ENCODE data around the gene SHH. TPM values are rescaled to one million over a fixed set of nuclear protein-coding genes. Genes with fewer than 3 reads are reported as not detected.
"Not testable (repeated sequence)": the region's sequence is repeated elsewhere in the genome, so short reads cannot be mapped to it uniquely, and the experiment has no call there.

Gene SHH
- polyA plus RNA-seq, 1 donor, result 0.10 TPM

GRCh38 chr7:155819186-155819585 lies 6.9 kb upstream of the SHH start:
- DNase-seq, result no peak

GRCh38 chr7:155818820-155819168 lies 6.5 kb upstream of the SHH start:
- DNase-seq, result no peak

- DNase-seq, result no peak
These were observed 6.0 kb upstream of the SHH start for GRCh38 chr7:155818154-155818819.

GRCh38 chr7:155817515-155817914 lies 5.3 kb upstream of the SHH start:
- DNase-seq, result not testable (repeated sequence)

GRCh38 chr7:155816996-155817395 lies 4.7 kb upstream of the SHH start:
- DNase-seq, result no peak

GRCh38 chr7:155816192-155816508 lies 3.9 kb upstream of the SHH start:
- no peak for DNase-seq

GRCh38 chr7:155815332-155816191 lies 3.3 kb upstream of the SHH start:
- DNase-seq, result no peak

GRCh38 chr7:155814316-155815276 lies 2.3 kb upstream of the SHH start:
- DNase-seq, result no peak

- DNase-seq, result no peak
These were observed 1.5 kb upstream of the SHH start for GRCh38 chr7:155813546-155814315.

- DNase-seq, result no peak
These were observed 862 bp upstream of the SHH start for GRCh38 chr7:155813125-155813524.

GRCh38 chr7:155811560-155811894 lies 736 bp downstream of the SHH start:
- no peak for DNase-seq

- no peak for DNase-seq
These were observed 1.3 kb downstream of the SHH start for GRCh38 chr7:155810770-155811559.

GRCh38 chr7:155809947-155810769 lies 2.1 kb downstream of the SHH start:
- no peak for DNase-seq

- DNase-seq, result no peak
These were observed 2.8 kb downstream of the SHH start for GRCh38 chr7:155809332-155809946.

- DNase-seq, result no peak
These were observed 3.5 kb downstream of the SHH start for GRCh38 chr7:155808549-155809331.

GRCh38 chr7:155807789-155808548 lies 4.3 kb downstream of the SHH start:
- no peak for DNase-seq

- no peak for DNase-seq
These were observed 5.1 kb downstream of the SHH start for GRCh38 chr7:155807065-155807671.

All from hindlimb muscle (tissue), 1 donor.